ENCODE measurements around the gene DOK1. TPM values are rescaled to one million over a fixed set of nuclear protein-coding genes. Genes with fewer than 3 reads are reported as not detected.

DOK1 gene
- total RNA-seq, 1 experiment from 2014 or later = 15.0 TPM

DNA sequence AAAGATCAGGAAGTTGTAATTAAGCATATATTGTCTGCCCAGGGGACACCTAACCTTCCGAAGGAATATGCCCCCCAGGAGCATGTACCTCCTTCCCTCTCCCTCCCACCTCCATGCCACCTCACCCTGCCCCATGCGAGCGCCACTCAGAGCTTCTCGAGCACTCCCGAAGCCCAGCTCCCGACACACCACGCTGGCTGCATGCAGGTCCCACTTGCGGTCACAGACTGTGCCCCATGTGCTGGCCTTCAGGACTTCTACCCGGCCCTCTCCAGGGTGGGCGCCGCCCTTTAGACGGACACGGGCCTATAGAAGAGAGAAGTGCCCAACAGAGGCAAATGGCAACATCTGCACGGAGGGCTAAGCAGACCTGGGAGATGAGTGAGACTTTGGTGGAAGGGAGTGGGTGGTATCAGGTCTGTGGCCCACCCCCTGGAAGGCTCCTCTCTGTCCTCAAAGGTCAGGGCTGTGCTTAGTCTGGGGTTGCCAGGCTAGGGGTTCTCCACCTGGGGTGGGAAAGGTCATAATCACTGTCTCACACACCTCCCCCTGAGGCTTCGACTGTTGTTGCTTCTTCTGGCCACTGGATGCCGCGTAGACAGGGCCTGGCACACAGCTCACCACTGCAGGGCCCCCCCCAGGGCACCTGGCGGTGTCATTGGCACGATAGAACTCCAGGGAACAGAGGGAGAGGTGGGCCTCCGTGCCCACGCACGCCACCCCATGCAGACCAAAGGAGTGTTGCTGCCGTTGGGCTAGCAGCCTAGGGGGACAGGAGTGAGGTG, 18.2 kb upstream of the DOK1 start:
- ChIA-PET CTCF (no interaction called here), POLR2A (ENCODE audit: unreplicated experiment) (no interaction called here)
- Histone ChIP-seq H3K4me1 (replicated peaks; ENCODE audit: insufficient read depth) (no peaks in the 10 kb centered on the region), H3K4me3 (no peak overlapping the region), H3K4me2 (no peak overlapping the region), H3K79me2 (ENCODE audit: low read depth) (peaks cover under 1% of the 10 kb centered on the region; the same call in 1 of the 2 replicates), H3K27ac (no peak overlapping the region), H3F3A (ENCODE audit: insufficient read depth, low read depth) (peaks cover 6% of the 10 kb centered on the region; the same call in 1 of the 2 replicates), H3K36me3 (ENCODE audit: low read depth) (no peaks in the 10 kb centered on the region), H2AFZ (no peak overlapping the region), H3K27me3 (ENCODE audit: insufficient read depth, low read depth) (no peaks in the 10 kb centered on the region), H3K9me3 (ENCODE audit: insufficient read depth, low read depth) (no peaks in the 10 kb centered on the region), H3K9me2 (ENCODE audit: insufficient read depth) (no peaks in the 10 kb centered on the region), H4K20me1 (ENCODE audit: insufficient read depth) (no peaks in the 10 kb centered on the region)
- no peak for DNase-seq
- intact Hi-C loops (cut with micrococcal nuclease; ENCODE audit: unreplicated experiment) = no loop called here
- no peak for TF ChIP-seq EZH2 (IDR thresholded peaks at IDR 0.05; ENCODE audit: low read depth)
- TF ChIP-seq, protein P1, sequence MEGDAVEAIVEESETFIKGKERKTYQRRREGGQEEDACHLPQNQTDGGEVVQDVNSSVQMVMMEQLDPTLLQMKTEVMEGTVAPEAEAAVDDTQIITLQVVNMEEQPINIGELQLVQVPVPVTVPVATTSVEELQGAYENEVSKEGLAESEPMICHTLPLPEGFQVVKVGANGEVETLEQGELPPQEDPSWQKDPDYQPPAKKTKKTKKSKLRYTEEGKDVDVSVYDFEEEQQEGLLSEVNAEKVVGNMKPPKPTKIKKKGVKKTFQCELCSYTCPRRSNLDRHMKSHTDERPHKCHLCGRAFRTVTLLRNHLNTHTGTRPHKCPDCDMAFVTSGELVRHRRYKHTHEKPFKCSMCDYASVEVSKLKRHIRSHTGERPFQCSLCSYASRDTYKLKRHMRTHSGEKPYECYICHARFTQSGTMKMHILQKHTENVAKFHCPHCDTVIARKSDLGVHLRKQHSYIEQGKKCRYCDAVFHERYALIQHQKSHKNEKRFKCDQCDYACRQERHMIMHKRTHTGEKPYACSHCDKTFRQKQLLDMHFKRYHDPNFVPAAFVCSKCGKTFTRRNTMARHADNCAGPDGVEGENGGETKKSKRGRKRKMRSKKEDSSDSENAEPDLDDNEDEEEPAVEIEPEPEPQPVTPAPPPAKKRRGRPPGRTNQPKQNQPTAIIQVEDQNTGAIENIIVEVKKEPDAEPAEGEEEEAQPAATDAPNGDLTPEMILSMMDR (conservative IDR thresholded peaks at IDR 0.05) = no peak
- no TSS peak for BruUV-seq (replicated peaks)

DNA sequence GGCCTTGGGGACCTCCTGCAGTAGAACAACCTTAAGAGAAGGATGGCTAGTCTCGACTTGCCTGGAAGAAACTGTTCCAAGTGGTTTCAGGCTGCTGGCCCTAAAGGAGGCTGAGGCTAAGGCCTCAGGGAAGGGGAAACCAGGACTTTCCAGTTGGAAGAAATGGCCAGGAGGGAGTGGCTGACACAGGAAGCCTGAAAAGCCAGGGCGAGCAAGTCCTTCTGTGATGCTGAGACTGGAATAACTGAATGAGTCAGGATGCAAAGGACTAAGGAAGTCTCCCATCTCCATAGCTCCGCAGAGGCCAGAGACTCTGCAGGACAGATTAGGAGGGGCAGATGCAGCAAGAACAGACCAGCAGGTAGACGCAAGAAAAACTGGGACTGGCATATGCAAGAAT, 17.4 kb upstream of the DOK1 start:
- POLR2A ChIA-PET (ENCODE audit: unreplicated experiment) = no interaction called here

GRCh38 chr2:74538881-74539339, 15.6 kb upstream of the DOK1 start:
- Histone ChIP-seq H3K79me2 (ENCODE audit: low read depth) (no peaks in the 10 kb centered on the region), H3K36me3 (ENCODE audit: low read depth) (no peaks in the 10 kb centered on the region), H3K4me1 (replicated peaks; ENCODE audit: insufficient read depth) (no peaks in the 10 kb centered on the region), H3K27me3 (ENCODE audit: insufficient read depth, low read depth) (no peaks in the 10 kb centered on the region), H3K4me3 (no peak overlapping the region), H3K4me2 (no peak overlapping the region), H3K27ac (no peak overlapping the region), H3K9me2 (ENCODE audit: insufficient read depth) (no peaks in the 10 kb centered on the region), H3K9me3 (ENCODE audit: insufficient read depth, low read depth) (no peaks in the 10 kb centered on the region), H2AFZ (no peak overlapping the region), H4K20me1 (ENCODE audit: insufficient read depth) (no peaks in the 10 kb centered on the region), H3F3A (ENCODE audit: insufficient read depth, low read depth) (0 out of 2 replicates have a peak, but pooled peaks cover under 1% of the 10 kb centered on the region)
- intact Hi-C loops (cut with micrococcal nuclease; ENCODE audit: unreplicated experiment) = no loop called here
- no TSS peak for BruUV-seq (replicated peaks)
- ChIA-PET CTCF (interaction anchor here (0.6 kb wide), 1 partner anchor 1609 kb away, joined by 4 read pairs; no protein-coding TSS in a partner anchor), POLR2A (ENCODE audit: unreplicated experiment) (interaction anchor here (0.5 to 0.7 kb wide), 2 partner anchors 58 to 278 kb away, joined by 4 read pairs; no protein-coding TSS in a partner anchor)
- no peak for DNase-seq
- TF ChIP-seq, protein P1 (conservative IDR thresholded peaks at IDR 0.05) = no peak
- TF ChIP-seq EZH2 (IDR thresholded peaks at IDR 0.05; ENCODE audit: low read depth) = no peak

More for the DNA sequence above, 17.4 kb upstream of the DOK1 start:
- Histone ChIP-seq H3K79me2 (ENCODE audit: low read depth) (no peaks in the 10 kb centered on the region), H3K9me3 (ENCODE audit: insufficient read depth, low read depth) (no peaks in the 10 kb centered on the region), H3K27me3 (ENCODE audit: insufficient read depth, low read depth) (no peaks in the 10 kb centered on the region), H3K4me1 (replicated peaks; ENCODE audit: insufficient read depth) (no peaks in the 10 kb centered on the region), H3F3A (ENCODE audit: insufficient read depth, low read depth) (peaks cover under 1% of the 10 kb centered on the region; the same call in 1 of the 2 replicates), H4K20me1 (ENCODE audit: insufficient read depth) (no peaks in the 10 kb centered on the region), H3K4me3 (no peak overlapping the region), H3K27ac (no peak overlapping the region), H2AFZ (no peak overlapping the region), H3K36me3 (ENCODE audit: low read depth) (no peaks in the 10 kb centered on the region), H3K9me2 (ENCODE audit: insufficient read depth) (no peaks in the 10 kb centered on the region), H3K4me2 (no peak overlapping the region)
- no peak for DNase-seq
- intact Hi-C loops (cut with micrococcal nuclease; ENCODE audit: unreplicated experiment) = no loop called here
- no TSS peak for BruUV-seq (replicated peaks)
- CTCF ChIA-PET = no interaction called here
- TF ChIP-seq EZH2 (IDR thresholded peaks at IDR 0.05; ENCODE audit: low read depth) = no peak
- TF ChIP-seq, protein P1 (conservative IDR thresholded peaks at IDR 0.05) = no peak

Measured in PC-9 (cell line).